SU-DHL-6 (cell line): ENCODE results near the gene CEP78.

ENCODE experiments used
- CTCF ChIP-seq: fragments of 200-600 bp; sonication (generic); IDR thresholded peaks from one replicate; pipeline ENCODE4 v1.5.1; 2017; ENCODE audit warnings: antibody characterized with exemption, mild to moderate bottlenecking, low read length, moderate library complexity; ENCODE audit not compliant: insufficient read depth, poor library complexity, severe bottlenecking
- EZH2phosphoT487 ChIP-seq: fragments of 200-600 bp; sonication (generic), shearing (Covaris generic); conservative IDR thresholded peaks from 2 replicates; pipeline ENCODE4 v1.6.1; 2018; ENCODE audit warnings: mild to moderate bottlenecking, antibody characterized with exemption, low read length, moderate library complexity, mixed read lengths

DNA sequence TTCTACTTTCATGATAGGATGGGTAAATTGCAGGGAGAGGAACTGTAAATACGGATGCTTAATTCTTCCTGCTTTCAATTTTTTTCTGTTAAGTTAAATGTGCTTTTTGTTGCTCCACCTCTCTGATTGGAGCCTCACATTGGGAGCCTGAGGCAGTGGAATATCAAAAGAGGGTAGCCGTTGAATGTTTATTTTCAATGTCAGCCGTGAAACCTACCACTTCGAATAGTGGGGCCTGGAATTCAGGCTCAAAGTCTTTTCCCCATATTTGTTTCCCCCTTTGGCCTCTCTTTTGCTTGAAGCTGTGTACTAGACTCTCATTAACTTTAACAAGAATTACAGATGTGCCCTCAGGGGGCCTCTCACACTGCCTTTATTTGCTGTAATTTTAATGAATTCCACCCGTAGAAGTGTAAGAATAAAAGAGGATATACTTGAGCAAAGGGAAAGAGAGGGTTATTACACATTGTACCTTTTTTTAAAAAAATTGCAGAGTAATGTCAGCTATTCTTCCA lies 90.0 kb downstream of the CEP78 start:
- no peak for TF ChIP-seq CTCF
- TF ChIP-seq EZH2phosphoT487 = no peak
